ENCODE measurements around the gene SART1.

DNA sequence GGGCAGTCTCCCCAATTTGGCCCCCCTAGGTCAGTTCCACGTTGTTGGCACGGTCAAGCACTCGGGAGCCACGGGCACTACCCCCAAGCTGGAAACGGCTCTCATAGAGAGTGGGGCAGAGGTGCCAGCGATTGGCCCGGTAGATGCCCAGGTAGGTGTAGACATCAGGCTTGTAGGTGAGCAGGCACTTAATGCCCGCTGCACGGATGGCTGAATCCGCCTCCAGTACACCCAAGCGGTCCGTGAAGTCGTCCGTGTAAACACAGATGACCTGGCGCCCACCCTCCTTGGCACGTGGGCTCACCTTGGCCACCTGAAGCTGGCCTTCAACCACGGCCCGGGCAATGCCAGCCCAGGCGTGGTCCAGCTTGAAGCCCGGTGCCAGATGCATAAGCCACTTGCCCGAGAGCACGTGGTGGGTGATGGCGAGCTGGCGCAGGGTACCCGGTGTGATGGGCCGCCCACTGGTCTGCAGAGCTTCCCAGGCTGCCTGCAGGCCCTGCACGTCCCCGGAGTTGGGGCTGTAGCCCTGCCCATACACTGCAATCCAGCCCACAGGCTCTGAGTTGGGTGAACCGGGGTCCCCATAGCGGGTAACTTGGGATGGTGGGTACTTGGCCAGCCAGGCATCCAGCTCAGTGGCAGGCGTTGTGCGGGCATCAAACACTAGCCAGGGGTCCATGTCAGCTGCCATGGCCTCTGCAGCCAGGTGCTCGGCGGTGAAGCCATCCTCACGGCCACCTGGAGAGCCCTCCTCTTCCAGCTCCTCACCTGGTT, 43.9 kb upstream of the SART1 start:
- TF ChIP-seq, protein P1, sequence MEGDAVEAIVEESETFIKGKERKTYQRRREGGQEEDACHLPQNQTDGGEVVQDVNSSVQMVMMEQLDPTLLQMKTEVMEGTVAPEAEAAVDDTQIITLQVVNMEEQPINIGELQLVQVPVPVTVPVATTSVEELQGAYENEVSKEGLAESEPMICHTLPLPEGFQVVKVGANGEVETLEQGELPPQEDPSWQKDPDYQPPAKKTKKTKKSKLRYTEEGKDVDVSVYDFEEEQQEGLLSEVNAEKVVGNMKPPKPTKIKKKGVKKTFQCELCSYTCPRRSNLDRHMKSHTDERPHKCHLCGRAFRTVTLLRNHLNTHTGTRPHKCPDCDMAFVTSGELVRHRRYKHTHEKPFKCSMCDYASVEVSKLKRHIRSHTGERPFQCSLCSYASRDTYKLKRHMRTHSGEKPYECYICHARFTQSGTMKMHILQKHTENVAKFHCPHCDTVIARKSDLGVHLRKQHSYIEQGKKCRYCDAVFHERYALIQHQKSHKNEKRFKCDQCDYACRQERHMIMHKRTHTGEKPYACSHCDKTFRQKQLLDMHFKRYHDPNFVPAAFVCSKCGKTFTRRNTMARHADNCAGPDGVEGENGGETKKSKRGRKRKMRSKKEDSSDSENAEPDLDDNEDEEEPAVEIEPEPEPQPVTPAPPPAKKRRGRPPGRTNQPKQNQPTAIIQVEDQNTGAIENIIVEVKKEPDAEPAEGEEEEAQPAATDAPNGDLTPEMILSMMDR (IDR thresholded peaks at IDR 0.05; ENCODE audit: low read length) = no peak
- no peak for TF ChIP-seq EZH2 (optimal IDR thresholded peaks at IDR 0.05; ENCODE audit: low read depth, low read length)
